GM20431 (cell line): ENCODE results near the gene IMPDH2.
"Not testable (repeated sequence)": the region's sequence is repeated elsewhere in the genome, so short reads cannot be mapped to it uniquely, and the experiment has no call there.

Experiments used
- in situ Hi-C: fragments of 300-500 bp; cut with MseI, MboI; formaldehyde crosslinking; loops from one replicate; pipeline ENCODE4 v1.15.0; 2020; ENCODE audit warnings: low sequenced_read_pairs; ENCODE audit not compliant: unreplicated experiment

The IMPDH2 gene

DNA sequence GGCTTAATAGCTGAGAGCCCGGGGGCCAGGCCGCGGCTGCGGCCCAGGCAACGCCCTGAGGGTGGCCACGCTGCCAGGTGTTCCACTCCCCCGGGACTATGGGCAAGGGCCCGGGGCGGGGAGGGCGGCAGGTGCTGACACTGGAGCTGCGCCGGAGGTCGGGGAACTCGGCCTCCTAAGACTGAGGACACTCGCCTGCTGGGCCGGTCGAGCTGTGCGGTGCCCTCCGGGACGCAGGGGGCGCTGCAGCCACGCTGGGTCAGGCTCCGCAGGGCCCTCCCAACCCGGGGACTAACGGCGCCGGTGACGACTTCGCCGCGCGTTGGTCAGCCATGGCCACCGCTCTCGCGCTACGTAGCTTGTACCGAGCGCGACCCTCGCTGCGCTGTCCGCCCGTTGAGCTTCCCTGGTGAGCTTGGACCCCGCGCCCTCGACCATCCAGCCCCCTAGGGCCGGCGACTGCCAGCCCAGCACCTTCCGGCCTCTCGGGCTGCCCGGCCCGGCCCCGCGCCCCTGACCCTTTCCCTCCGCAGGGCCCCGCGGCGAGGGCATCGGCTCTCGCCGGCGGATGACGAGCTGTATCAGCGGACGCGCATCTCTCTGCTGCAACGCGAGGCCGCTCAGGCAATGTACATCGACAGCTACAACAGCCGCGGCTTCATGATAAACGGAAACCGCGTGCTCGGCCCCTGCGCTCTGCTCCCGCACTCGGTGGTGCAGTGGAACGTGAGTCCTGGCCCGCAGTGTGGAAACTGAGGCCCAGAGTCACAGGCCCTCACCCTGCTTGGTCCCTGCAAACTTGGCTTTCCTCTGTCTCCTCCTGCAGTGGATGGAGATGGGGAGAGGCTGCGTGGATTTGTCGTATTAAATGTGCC lies 7.1 kb downstream of the IMPDH2 start, which contains the start of gene NDUFAF3:
TSS of gene NDUFAF3 (plus strand) at position 309 of the 875 bp plus-strand sequence. CDS start at position 333, 24 bp downstream.
- in situ Hi-C loops, result no loop called here

DNA sequence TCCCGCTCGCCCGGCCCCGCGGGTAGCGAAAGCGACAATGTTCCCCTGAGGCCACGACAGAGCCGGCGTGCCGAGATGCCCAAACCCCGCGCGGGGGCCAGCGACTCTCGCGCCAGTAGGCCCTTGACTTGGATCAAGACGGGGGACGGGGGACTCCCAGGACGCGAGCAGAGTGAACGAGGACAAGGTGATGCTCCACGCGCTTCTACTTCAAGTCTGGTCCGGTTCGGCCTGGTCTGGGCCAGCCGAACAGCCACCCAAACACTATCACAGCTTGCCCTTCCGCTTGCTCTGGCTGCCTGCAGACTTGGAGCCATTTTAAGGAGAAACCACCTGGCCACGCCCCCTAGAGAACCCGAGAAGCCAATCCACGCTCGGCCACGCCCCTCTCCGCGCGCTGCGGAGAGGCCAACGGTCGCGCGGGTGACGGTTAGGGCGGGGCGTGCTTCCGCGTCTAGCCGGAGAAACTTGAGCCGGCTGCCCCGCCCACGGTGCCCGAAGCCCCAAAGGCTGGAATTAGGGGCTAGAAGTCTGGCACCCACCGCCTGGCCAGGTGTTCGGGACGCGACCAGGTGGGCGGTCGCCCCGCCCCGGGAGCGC lies 7.9 kb downstream of the IMPDH2 start:
- in situ Hi-C loops, result no loop called here

- in situ Hi-C loops, result no loop called here
These were observed 8.6 kb downstream of the IMPDH2 start for GRCh38 chr3:49020330-49021212.

GRCh38 chr3:49019941-49020329 lies 9.3 kb downstream of the IMPDH2 start:
- in situ Hi-C loops, result no loop called here

DNA sequence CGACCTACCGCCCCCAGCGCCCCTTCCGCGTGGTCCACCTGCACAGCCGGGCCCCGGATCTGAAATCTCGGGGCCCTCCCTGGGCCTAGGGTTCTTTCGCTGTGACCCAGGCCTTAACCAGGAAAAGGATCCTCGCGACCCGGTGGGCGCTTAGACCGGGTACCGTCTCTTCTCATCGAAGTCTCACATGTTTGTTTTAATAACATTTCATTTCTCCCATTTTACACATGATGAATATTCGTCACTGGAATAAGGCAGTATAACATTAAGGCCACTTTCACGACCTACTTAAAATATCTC lies 10.5 kb downstream of the IMPDH2 start:
- in situ Hi-C loops, result no loop called here

- in situ Hi-C loops, result no loop called here
These were observed 11.1 kb downstream of the IMPDH2 start, which contains the start of gene DALRD3 for GRCh38 chr3:49017971-49018706. TSS of gene DALRD3 (minus strand) at chr3:49018580. CDS start at chr3:49018564, 16 bp downstream.

- in situ Hi-C loops, result no loop called here
These were observed 11.8 kb downstream of the IMPDH2 start for GRCh38 chr3:49017229-49017970.

DNA sequence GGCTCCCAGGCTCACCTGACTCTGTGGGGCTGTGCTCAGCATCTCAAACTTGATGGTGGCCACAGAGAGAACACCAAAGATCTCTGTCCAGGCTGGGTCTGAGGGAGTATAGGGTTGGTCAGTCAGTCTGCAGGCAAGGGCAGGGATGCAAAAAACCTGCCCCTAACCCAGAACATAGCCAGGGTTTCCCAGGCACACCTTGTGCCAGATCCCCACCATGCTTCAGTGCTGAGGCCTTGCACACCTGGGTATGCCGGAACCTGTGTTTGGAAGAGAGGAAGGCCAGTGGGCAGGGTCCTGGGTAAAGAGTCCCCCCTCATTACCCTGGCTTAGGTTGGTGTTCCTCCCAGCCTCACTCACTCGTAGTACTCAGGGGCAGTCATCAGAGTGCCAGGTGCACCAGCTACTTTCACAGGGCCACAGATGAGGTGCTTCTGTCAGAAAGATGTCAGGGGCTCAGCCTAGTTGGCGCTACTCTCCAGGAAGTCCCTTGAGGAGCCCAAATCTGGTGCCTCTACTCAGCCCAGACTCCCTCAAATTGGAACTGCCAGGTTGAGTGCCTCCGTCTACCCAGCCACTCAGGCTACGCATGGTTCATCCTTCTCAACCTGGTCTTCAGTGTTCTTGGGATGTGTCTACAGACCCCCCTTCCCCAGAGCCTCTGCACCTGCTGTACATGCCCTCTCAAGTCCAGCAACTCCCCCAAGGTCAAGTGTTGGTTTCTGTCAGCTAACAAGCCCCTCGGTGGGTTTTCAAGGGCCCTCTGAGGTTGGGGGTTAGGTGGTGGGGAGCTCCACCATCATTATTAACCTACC lies 12.6 kb downstream of the IMPDH2 start:
- in situ Hi-C loops, result no loop called here

- in situ Hi-C loops, result no loop called here
These were observed 13.4 kb downstream of the IMPDH2 start for GRCh38 chr3:49015765-49016164.

DNA sequence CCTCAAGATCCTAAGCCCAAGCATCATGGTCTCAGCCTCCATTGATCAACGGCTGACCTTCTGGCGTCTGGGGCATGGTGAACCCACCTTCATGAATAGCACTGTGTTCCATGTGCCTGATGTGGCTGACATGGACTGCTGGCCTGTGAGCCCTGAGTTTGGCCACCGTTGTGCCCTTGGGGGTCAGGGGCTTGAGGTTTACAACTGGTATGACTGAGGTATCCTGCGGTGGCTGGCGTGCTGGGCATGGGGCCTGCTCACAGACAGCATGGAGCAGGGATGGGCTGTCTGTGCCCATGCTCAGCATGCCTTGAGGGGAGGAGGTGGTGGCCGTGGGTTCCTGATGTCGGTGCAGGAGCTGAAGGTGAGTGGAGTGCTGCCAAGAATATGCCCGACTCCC lies 14.1 kb downstream of the IMPDH2 start:
- in situ Hi-C loops, result no loop called here

DNA sequence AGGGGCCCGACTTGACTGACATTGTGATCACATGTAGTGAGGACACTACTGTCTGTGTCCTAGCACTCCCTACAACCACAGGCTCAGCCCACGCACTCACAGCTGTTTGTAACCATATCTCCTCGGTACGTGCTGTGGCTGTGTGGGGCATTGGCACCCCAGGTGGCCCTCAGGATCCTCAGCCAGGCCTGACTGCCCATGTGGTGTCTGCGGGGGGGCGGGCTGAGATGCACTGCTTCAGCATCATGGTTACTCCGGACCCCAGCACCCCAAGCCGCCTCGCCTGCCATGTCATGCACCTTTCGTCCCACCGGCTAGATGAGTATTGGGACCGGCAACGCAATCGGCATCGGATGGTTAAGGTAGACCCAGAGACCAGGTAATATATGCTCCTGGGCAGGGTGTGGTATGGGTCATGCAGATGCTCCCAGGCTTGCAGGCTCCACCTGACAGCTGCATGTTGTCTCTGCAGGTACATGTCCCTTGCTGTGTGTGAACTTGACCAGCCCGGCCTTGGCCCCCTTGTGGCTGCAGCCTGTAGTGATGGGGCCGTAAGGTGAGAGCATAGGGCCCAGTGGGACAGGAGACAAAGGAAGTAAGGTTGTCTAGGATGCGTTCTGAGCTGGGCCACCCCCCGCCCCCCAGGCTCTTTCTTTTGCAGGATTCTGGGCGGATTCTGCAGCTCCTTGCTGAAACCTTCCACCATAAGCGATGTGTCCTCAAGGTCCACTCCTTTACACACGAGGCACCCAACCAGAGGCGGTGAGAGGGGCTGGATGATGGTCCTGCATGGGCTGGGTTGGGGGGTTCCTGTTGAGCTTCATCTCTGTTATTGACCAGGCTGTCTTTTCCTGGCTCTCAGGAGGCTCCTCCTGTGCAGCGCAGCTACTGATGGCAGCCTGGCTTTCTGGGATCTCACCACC lies 15.2 kb downstream of the IMPDH2 start:
- in situ Hi-C loops, result no loop called here

- in situ Hi-C loops, result no loop called here
These were observed 16.0 kb downstream of the IMPDH2 start for GRCh38 chr3:49013113-49013737.

DNA sequence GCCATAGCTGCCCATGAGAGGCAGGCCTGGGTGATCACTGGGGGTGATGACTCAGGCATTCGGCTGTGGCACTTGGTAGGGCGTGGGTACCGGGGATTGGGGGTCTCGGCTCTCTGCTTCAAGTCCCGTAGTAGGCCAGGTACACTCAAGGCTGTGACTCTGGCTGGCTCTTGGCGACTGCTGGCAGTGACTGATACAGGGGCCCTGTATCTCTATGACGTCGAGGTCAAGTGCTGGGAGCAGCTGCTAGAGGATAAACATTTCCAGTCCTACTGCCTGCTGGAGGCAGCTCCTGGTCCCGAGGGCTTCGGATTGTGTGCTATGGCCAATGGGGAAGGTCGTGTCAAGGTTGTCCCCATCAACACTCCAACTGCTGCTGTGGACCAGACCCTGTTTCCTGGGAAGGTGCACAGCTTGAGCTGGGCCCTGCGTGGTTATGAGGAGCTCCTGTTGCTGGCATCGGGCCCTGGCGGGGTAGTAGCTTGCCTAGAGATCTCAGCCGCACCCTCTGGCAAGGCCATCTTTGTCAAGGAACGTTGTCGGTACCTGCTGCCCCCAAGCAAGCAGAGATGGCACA lies 16.7 kb downstream of the IMPDH2 start:
- in situ Hi-C loops, result no loop called here

GRCh38 chr3:49009396-49009795 lies 19.8 kb downstream of the IMPDH2 start:
- in situ Hi-C loops, result no loop called here

GRCh38 chr3:49008627-49009026 lies 20.6 kb downstream of the IMPDH2 start:
- in situ Hi-C loops, result not testable (repeated sequence)

DNA sequence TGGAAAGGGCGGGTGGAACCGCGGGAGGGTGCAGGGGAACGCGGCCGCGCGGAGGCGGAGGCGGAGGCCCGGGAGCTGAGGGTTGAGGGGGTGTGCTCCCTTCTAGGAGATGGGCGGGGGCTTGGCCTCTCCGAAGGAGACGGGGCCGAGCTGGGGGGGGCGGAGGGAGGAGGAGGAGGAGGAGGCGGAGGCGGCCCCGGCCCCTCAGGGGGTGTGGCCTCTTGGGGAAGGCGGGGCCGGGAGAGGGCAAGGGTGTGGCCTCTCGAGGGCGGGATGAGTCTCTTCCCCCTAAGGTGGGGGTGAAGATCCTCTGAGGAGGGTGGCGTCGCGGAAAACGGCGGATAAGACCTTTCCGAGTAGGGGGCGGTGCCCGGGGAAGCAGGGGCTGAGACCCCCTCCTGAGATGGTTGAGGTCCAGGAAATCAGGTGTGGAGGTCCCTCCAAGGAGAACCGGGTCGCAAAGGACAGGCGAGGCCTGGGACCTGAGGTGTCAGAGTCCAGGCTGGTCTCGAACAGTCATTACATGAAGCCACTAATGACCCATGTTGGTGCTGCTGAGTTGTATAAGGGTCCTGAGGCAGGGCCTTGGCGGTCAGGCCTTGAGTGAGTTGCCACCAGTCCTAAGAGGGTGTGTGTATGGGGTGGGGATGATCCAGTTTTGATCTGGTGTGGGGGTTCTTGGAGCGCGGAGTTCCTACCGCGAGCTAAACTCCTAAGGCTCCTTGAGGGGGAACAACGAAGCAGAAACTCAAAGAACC lies 21.2 kb downstream of the IMPDH2 start:
- in situ Hi-C loops, result no loop called here
